ENCODE results near the gene SMARCA4.

DNA sequence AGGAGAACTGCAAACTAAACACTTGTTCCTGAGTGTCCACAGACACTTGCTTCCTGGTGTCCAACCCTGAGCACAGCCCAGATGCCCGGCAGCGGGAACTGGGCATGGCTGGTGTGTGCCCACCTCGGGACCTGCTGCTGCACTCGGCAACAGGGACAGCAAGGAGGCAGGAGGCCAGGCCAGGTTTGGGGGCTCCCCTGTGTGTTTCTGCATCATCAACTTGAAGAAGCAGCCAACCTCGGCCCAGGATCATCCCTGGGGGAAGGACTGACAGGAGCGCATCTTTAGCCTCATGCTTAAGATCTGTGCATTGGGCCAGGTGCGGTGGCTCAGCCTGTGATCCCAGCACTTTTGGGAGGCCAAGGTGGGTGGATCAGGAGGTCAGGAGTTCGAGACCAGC lies 93.4 kb downstream of the SMARCA4 start:
- TF ChIP-seq, protein P1, sequence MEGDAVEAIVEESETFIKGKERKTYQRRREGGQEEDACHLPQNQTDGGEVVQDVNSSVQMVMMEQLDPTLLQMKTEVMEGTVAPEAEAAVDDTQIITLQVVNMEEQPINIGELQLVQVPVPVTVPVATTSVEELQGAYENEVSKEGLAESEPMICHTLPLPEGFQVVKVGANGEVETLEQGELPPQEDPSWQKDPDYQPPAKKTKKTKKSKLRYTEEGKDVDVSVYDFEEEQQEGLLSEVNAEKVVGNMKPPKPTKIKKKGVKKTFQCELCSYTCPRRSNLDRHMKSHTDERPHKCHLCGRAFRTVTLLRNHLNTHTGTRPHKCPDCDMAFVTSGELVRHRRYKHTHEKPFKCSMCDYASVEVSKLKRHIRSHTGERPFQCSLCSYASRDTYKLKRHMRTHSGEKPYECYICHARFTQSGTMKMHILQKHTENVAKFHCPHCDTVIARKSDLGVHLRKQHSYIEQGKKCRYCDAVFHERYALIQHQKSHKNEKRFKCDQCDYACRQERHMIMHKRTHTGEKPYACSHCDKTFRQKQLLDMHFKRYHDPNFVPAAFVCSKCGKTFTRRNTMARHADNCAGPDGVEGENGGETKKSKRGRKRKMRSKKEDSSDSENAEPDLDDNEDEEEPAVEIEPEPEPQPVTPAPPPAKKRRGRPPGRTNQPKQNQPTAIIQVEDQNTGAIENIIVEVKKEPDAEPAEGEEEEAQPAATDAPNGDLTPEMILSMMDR (IDR thresholded peaks at IDR 0.05) = no peak
- TF ChIP-seq POLR2AphosphoS5 (IDR thresholded peaks at IDR 0.05) = no peak
- no peak for TF ChIP-seq EP300 (IDR thresholded peaks at IDR 0.05)
- no peak for TF ChIP-seq POLR2A (IDR thresholded peaks at IDR 0.05; ENCODE audit: low read depth)

Measured in esophagus muscularis mucosa (tissue), 4 donors.